Neural progenitor cell (in vitro differentiated cells): ENCODE results near the gene ABHD1. TPM values are rescaled to one million over a fixed set of nuclear protein-coding genes. Genes with fewer than 3 reads are reported as not detected.

Source experiments
- DNase-seq: peaks from one replicate; pipeline ENCODE4 v3.0.0-alpha.2; 2016; ENCODE audit warnings: low spot score
- H2AFZ ChIP-seq: fragments of 200-600 bp; sonication (generic); replicated peaks from 2 replicates; pipeline ENCODE4 v1.6.1; 2016; ENCODE audit warnings: antibody characterized with exemption
- H3F3A ChIP-seq: fragments of 200-600 bp; sonication (generic); 2 replicates; pipeline ENCODE4 v1.6.1; 2016; ENCODE audit warnings: antibody characterized with exemption, low read depth
- H3K27ac ChIP-seq: fragments of 200-600 bp; sonication (generic); 2 replicates; pipeline ENCODE4 v1.5.1; 2016; ENCODE audit warnings: mild to moderate bottlenecking
- H3K27me3 ChIP-seq: fragments of 200-600 bp; sonication (generic); 2 replicates; pipeline ENCODE4 v1.6.1; 2016; ENCODE audit warnings: mild to moderate bottlenecking, moderate library complexity
- H3K36me3 ChIP-seq: fragments of 200-600 bp; sonication (generic); 2 replicates; pipeline ENCODE4 v1.5.1; 2016
- H3K4me1 ChIP-seq: fragments of 200-600 bp; sonication (generic); 2 replicates; pipeline ENCODE4 v1.6.1; 2016; ENCODE audit warnings: mixed run types
- H3K4me2 ChIP-seq: fragments of 200-600 bp; sonication (generic); 2 replicates; pipeline ENCODE4 v1.6.1; 2016
- H3K4me3 ChIP-seq: fragments of 200-600 bp; sonication (generic); 2 replicates; pipeline ENCODE4 v1.5.1; 2016
- H3K79me2 ChIP-seq: fragments of 200-600 bp; sonication (generic); 2 replicates; pipeline ENCODE4 v1.6.1; 2016; ENCODE audit warnings: low read depth
- H3K9ac ChIP-seq: fragments of 200-600 bp; sonication (generic); 2 replicates; pipeline ENCODE4 v1.6.1; 2016
- H3K9me3 ChIP-seq: fragments of 200-600 bp; sonication (generic); 2 replicates; pipeline ENCODE4 v1.5.1; 2016; ENCODE audit warnings: low read depth
- H4K20me1 ChIP-seq: fragments of 200-600 bp; sonication (generic); 2 replicates; pipeline ENCODE4 v1.6.1; 2016; ENCODE audit warnings: low read depth
- H3K27ac Mint-ChIP-seq: 3 replicates; pipeline ENCODE4 v1.8.0; 2021; ENCODE audit warnings: mixed read lengths
- H3K27me3 Mint-ChIP-seq: 2 replicates; pipeline ENCODE4 v1.8.0; 2022; ENCODE audit warnings: low read depth, mild to moderate bottlenecking, inconsistent platforms, moderate library complexity, mixed read lengths; ENCODE audit not compliant: insufficient read depth
- H3K36me3 Mint-ChIP-seq: 3 replicates; pipeline ENCODE4 v1.8.0; 2021; ENCODE audit warnings: mixed read lengths
- H3K4me1 Mint-ChIP-seq: 3 replicates; pipeline ENCODE4 v1.8.0; 2021; ENCODE audit warnings: mixed read lengths
- H3K4me3 Mint-ChIP-seq: 3 replicates; pipeline ENCODE4 v1.8.0; 2021; ENCODE audit warnings: mild to moderate bottlenecking, moderate library complexity, mixed read lengths
- H3K9me3 Mint-ChIP-seq: 3 replicates; pipeline ENCODE4 v1.8.0; 2020; ENCODE audit warnings: mixed read lengths
- EZH2 ChIP-seq: fragments of 200-600 bp; sonication (generic); IDR thresholded peaks from 2 replicates; pipeline ENCODE4 v1.6.1; 2017; ENCODE audit warnings: antibody characterized with exemption, mild to moderate bottlenecking, moderate library complexity
- EZH2phosphoT487 ChIP-seq: fragments of 200-600 bp; sonication (generic); IDR thresholded peaks from 2 replicates; pipeline ENCODE4 v1.6.1; 2017; ENCODE audit warnings: antibody characterized with exemption
- total RNA-seq: library from RNA; depleted of rRNA; stranded (reverse); fragments of >200 nt; gene quantifications from 2 replicates; pipeline ENCODE4 v1.2.3, GENCODE V29; 2015; ENCODE audit warnings: low replicate concordance
- TF ChIP-seq, protein P1 (sequence below): fragments of 200-600 bp; sonication (generic); IDR thresholded peaks from 2 replicates; pipeline ENCODE4 v1.5.1; 2017; ENCODE audit warnings: antibody characterized with exemption, mild to moderate bottlenecking

ABHD1 gene
- total RNA-seq, 1 donor from 2014 or later = 0.65 TPM

DNA sequence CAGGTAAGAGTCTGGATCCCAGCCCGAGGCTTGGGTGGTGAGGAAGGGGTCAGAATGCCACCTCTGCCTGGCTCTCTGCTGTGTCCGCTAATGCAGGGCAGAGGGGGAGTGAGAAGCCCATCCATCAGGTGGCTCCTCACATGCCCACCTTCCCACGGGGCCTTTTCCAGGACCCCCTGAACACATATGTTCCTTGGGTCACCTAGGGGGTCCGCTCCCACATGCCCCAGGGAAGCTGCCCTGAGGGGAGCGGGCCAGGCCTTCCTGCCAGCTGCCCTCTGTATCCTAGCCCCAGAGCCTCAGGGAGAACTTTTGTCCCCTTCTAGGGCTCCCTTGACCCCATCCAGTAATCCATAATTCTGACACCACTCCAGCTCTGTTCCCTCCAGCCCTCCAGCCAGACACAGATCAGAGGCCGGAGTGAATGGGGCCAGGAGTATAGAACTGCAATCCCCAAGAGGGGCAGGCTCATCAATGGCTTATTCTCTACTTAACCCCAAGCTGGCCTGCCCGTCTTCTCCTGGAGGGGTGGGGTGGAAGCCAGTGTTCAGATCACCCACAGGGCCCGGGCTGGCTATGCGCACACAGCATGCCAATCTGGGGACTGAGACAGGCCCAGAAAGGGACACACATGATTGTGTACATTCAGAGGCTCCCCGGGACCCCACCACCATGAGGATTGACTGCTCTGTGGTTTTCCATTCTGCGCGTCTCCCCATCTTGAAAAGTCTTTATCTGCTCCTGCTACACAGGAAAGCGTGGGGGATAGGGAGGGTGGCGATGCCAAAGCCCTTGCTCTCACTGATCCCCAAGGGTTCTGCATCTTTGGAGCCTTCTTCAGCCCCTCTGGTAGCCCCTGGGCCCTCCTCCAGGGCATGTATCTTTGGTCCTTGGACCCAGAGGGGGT, 44.1 kb upstream of the ABHD1 start:
- peaks cover 53% of the 10 kb centered on the region for H3K4me1 Mint-ChIP-seq
- no peaks in the 10 kb centered on the region for H3K36me3 ChIP-seq
- no peak for DNase-seq
- H3K4me1 ChIP-seq = peaks cover 15% of the 10 kb centered on the region
- H3K27ac ChIP-seq = no peak overlapping the region
- no peaks in the 10 kb centered on the region for H3K79me2 ChIP-seq
- no peaks in the 10 kb centered on the region for H3K9me3 Mint-ChIP-seq
- no peaks in the 10 kb centered on the region for H3K36me3 Mint-ChIP-seq
- no peak overlapping the region for H3K9ac ChIP-seq
- H3K27ac Mint-ChIP-seq = peak overlapping the region; percentile 65
- peak overlapping the region; percentile 77 for H3K4me3 Mint-ChIP-seq
- H2AFZ ChIP-seq = no peak overlapping the region
- no peak for TF ChIP-seq EZH2phosphoT487
- TF ChIP-seq EZH2 = no peak
- TF ChIP-seq, protein P1, sequence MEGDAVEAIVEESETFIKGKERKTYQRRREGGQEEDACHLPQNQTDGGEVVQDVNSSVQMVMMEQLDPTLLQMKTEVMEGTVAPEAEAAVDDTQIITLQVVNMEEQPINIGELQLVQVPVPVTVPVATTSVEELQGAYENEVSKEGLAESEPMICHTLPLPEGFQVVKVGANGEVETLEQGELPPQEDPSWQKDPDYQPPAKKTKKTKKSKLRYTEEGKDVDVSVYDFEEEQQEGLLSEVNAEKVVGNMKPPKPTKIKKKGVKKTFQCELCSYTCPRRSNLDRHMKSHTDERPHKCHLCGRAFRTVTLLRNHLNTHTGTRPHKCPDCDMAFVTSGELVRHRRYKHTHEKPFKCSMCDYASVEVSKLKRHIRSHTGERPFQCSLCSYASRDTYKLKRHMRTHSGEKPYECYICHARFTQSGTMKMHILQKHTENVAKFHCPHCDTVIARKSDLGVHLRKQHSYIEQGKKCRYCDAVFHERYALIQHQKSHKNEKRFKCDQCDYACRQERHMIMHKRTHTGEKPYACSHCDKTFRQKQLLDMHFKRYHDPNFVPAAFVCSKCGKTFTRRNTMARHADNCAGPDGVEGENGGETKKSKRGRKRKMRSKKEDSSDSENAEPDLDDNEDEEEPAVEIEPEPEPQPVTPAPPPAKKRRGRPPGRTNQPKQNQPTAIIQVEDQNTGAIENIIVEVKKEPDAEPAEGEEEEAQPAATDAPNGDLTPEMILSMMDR = no peak
- H4K20me1 ChIP-seq = no peaks in the 10 kb centered on the region
- no peaks in the 10 kb centered on the region for H3K27me3 ChIP-seq
- H3K27me3 Mint-ChIP-seq = no peaks in the 10 kb centered on the region
- no peaks in the 10 kb centered on the region for H3K9me3 ChIP-seq
- H3K4me3 ChIP-seq = no peak overlapping the region
- H3F3A ChIP-seq = peaks cover 7% of the 10 kb centered on the region
- H3K4me2 ChIP-seq = no peak overlapping the region

DNA sequence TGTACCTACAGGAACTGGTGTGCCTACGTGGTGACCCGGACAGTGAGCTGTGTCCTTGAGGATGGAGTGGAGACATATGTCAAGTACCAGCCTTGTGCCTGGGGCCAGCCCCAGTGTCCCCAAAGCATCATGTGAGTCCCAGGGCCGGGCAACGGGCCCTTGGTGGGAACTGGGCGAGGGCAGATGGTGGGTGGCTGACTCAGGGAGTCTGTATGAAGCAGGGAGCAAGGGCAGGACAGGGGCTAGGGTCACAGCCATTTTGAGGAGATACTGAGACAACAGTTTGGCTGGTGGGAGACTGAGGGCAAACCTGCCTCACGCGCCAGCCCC, 43.5 kb upstream of the ABHD1 start:
- Histone ChIP-seq H3K79me2 (no peaks in the 10 kb centered on the region), H3K27ac (no peak overlapping the region), H3K27me3 (peaks cover 4% of the 10 kb centered on the region), H3K4me3 (no peak overlapping the region), H3K9me3 (no peaks in the 10 kb centered on the region), H3K9ac (no peak overlapping the region), H4K20me1 (no peaks in the 10 kb centered on the region), H3F3A (peaks cover 7% of the 10 kb centered on the region), H3K36me3 (no peaks in the 10 kb centered on the region), H3K4me1 (peaks cover 15% of the 10 kb centered on the region), H2AFZ (no peak overlapping the region), H3K4me2 (no peak overlapping the region)
- H3K36me3 Mint-ChIP-seq = no peaks in the 10 kb centered on the region
- TF ChIP-seq, protein P1 = no peak
- TF ChIP-seq EZH2phosphoT487 = no peak
- TF ChIP-seq EZH2 = no peak
- no peaks in the 10 kb centered on the region for H3K27me3 Mint-ChIP-seq
- peaks cover 51% of the 10 kb centered on the region for H3K4me1 Mint-ChIP-seq
- DNase-seq = no peak
- peak overlapping the region; percentile 77 for H3K4me3 Mint-ChIP-seq
- H3K9me3 Mint-ChIP-seq = no peaks in the 10 kb centered on the region
- H3K27ac Mint-ChIP-seq = peak overlapping the region; percentile 65

DNA sequence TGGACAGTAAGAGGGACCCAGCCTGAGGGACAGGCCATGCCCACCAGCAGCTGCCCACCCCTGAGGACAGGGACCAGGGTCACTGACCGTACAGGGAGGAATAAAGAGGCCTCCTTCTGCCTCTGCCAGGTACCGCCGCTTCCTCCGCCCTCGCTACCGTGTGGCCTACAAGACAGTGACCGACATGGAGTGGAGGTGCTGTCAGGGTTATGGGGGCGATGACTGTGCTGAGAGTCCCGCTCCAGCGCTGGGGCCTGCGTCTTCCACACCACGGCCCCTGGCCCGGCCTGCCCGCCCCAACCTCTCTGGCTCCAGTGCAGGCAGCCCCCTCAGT, 43.0 kb upstream of the ABHD1 start:
- Histone ChIP-seq H4K20me1 (no peaks in the 10 kb centered on the region), H3F3A (peaks cover 12% of the 10 kb centered on the region), H3K27ac (no peak overlapping the region), H3K4me2 (peak overlapping the region; percentile 9), H3K4me1 (peaks cover 19% of the 10 kb centered on the region), H3K27me3 (peaks cover 9% of the 10 kb centered on the region), H3K9ac (no peak overlapping the region), H3K4me3 (no peak overlapping the region), H3K9me3 (no peaks in the 10 kb centered on the region), H3K36me3 (no peaks in the 10 kb centered on the region), H3K79me2 (no peaks in the 10 kb centered on the region), H2AFZ (no peak overlapping the region)
- no peaks in the 10 kb centered on the region for H3K36me3 Mint-ChIP-seq
- H3K4me1 Mint-ChIP-seq = peaks cover 52% of the 10 kb centered on the region
- TF ChIP-seq, protein P1 = no peak
- TF ChIP-seq EZH2 (no peak), EZH2phosphoT487 (no peak)
- H3K9me3 Mint-ChIP-seq = no peaks in the 10 kb centered on the region
- no peak for DNase-seq
- no peaks in the 10 kb centered on the region for H3K27me3 Mint-ChIP-seq
- peak overlapping the region; percentile 77 for H3K4me3 Mint-ChIP-seq
- H3K27ac Mint-ChIP-seq = peak overlapping the region; percentile 92
